ENCODE results near the gene DRAXIN. TPM values are rescaled to one million over a fixed set of nuclear protein-coding genes. Genes with fewer than 3 reads are reported as not detected.

The DRAXIN gene
- total RNA-seq, 2 experiments from 2014 or later, result 3.5 to 4.1 TPM

- peaks cover 11% of the 10 kb centered on the region for H3K27me3 Mint-ChIP-seq
- no peaks in the 10 kb centered on the region for H3K36me3 Mint-ChIP-seq
- no peak overlapping the region for H3K27ac Mint-ChIP-seq
- no peak for ATAC-seq (ENCODE audit: low read depth)
- POLR2A ChIA-PET, result interaction anchor here (0.6 to 1.9 kb wide), 3 partner anchors 11 to 1889 kb away, joined by 3 to 5 read pairs (median 4); no protein-coding TSS in a partner anchor
- no peak for DNase-seq
- no peak overlapping the region for H3K4me3 Mint-ChIP-seq
- H3K9me3 Mint-ChIP-seq, result no peaks in the 10 kb centered on the region
- H3K4me1 Mint-ChIP-seq, result no peaks in the 10 kb centered on the region
These were observed 17.2 kb downstream of the DRAXIN start for GRCh38 chr1:11708554-11709350.

DNA sequence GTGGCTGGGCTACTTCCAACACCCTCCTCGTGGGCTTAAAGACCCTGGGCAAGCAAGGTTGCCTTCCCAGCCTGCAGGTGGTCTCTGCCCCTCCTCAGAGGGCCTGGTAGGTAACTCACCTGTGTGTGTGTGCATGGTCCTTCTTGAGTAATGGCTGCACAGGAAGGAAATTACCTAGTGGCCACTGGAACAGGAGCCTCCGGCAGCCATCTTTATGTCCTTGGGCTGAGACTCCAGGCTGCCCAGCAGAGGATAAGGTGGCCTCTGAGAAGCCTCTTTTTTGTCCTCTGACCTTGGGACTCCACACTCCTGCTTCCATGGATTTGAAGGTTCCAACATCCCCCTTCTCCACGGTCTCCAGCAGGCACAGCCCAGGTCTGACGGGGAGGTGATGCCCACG lies 20.0 kb downstream of the DRAXIN start:
- H3K9me3 Mint-ChIP-seq, result no peaks in the 10 kb centered on the region
- no peak overlapping the region for H3K4me3 Mint-ChIP-seq
- H3K36me3 Mint-ChIP-seq, result no peaks in the 10 kb centered on the region
- ATAC-seq (ENCODE audit: low read depth), result no peak
- no peak overlapping the region for H3K27ac Mint-ChIP-seq
- peaks cover 4% of the 10 kb centered on the region for H3K27me3 Mint-ChIP-seq
- POLR2A ChIA-PET, result interaction anchor here (0.7 to 1.0 kb wide), 3 partner anchors 8 to 57 kb away, joined by 4 to 5 read pairs (median 4); partner anchors contain the start of genes FBXO2 and FBXO44
- no peak for DNase-seq
- no peaks in the 10 kb centered on the region for H3K4me1 Mint-ChIP-seq

DNA sequence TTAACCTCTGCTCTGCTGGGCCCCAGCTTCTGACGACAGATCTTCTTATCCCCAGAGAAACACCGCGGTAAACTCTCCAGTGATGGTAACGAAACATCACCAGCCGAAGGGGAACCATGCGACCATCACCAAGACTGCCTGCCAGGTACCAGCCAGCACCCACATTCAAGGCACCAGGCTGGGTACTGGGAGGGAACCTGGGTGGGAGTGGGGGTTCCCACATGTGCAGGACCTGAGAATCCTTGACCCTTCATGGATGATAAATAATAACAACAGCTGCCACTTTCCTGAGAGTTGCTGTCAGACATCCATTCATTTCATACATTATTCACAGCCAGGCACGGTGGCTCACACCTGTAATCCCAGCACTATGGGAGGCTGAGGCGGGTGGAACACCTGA lies 20.8 kb downstream of the DRAXIN start:
- Mint-ChIP-seq H3K27ac (no peak overlapping the region), H3K4me1 (no peaks in the 10 kb centered on the region), H3K9me3 (no peaks in the 10 kb centered on the region), H3K36me3 (no peaks in the 10 kb centered on the region), H3K4me3 (no peak overlapping the region), H3K27me3 (peaks cover 4% of the 10 kb centered on the region)
- ATAC-seq (ENCODE audit: low read depth), result no peak
- POLR2A ChIA-PET, result interaction anchor here (1.4 kb wide), 1 partner anchor 62 kb away, joined by 3 read pairs; no protein-coding TSS in a partner anchor
- no peak for DNase-seq

GRCh38 chr1:11713095-11713494 lies 21.6 kb downstream of the DRAXIN start:
- no peaks in the 10 kb centered on the region for H3K36me3 Mint-ChIP-seq
- no peaks in the 10 kb centered on the region for H3K9me3 Mint-ChIP-seq
- H3K27me3 Mint-ChIP-seq, result peaks cover 4% of the 10 kb centered on the region
- no peak for ATAC-seq (ENCODE audit: low read depth)
- no peak for DNase-seq
- no peak overlapping the region for H3K27ac Mint-ChIP-seq
- no peak overlapping the region for H3K4me3 Mint-ChIP-seq
- POLR2A ChIA-PET, result interaction anchor here (1.4 kb wide), 1 partner anchor 63 kb away, joined by 3 read pairs; no protein-coding TSS in a partner anchor
- no peaks in the 10 kb centered on the region for H3K4me1 Mint-ChIP-seq

DNA sequence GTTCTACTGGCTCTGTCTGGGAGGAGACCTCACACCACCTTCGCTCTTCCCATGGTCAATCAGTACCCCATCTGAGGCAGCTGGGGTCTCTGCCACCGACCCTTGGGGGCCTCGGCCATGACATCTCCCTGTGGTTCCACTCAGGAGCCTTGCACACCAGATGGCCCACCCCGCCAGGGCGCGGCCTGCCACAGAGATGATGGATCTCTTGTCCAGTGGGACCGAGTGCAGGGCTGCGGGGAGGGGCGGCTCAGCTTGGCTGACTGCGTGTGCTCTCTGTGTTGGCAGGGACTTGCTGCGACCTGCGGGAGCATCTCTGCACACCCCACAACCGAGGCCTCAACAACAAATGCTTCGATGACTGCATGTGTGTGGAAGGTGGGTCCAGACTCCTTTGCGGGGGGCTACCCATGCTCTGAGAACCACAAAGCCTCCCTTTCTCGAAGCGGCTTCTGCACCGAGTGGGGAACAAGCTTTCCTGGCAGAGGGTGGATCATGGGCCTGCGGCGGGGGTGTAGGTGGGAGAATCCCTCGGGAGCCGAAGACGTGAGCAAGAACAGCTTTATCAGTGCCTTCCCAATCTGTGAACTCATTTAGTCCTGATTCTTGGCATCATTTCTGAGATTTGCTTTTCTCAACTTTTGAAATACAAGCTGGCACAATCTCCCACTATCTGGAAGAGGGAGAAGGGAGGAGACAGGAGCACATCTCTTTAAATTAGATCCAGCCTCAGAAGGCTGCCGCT lies 23.5 kb downstream of the DRAXIN start:
- DNase-seq, result no peak
- POLR2A ChIA-PET, result interaction anchor here (1.6 to 2.1 kb wide), 2 partner anchors 51 to 193 kb away, joined by 3 to 14 read pairs; partner anchors contain the start of gene FBXO6
- H3K9me3 Mint-ChIP-seq, result no peaks in the 10 kb centered on the region
- H3K27me3 Mint-ChIP-seq, result peaks cover 4% of the 10 kb centered on the region
- no peak overlapping the region for H3K4me3 Mint-ChIP-seq
- H3K4me1 Mint-ChIP-seq, result peaks cover 11% of the 10 kb centered on the region
- no peak overlapping the region for H3K27ac Mint-ChIP-seq
- no peak for ATAC-seq (ENCODE audit: low read depth)
- no peaks in the 10 kb centered on the region for H3K36me3 Mint-ChIP-seq

DNA sequence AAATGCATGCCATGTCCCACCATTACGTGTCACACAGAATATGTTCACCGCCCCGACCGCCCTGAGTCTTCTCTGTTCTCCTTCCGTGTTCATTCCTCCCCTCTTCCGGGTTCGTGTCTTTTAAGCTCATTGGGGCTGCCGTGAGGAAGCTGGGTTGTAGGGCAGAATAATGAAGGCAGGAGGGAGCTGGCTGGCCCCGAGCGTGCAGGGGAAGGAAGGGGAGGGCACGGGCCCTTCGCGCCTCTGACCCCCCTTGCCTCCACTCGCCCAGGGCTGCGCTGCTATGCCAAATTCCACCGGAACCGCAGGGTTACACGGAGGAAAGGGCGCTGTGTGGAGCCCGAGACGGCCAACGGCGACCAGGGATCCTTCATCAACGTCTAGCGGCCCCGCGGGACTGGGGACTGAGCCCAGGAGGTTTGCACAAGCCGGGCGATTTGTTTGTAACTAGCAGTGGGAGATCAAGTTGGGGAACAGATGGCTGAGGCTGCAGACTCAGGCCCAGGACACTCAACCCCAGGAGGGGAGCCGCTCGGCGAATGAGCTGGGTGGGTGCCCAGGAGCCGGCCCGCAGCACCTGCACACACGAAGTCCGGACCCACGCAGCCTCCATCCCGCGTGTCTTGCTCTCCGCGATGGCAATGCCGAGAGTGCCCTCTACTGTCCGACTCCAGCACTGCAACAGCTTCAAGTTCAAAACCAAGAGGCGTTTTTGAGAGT lies 28.0 kb downstream of the DRAXIN start:
- Mint-ChIP-seq H3K4me1 (peaks cover 16% of the 10 kb centered on the region), H3K27me3 (no peaks in the 10 kb centered on the region), H3K27ac (peak overlapping the region; percentile 90), H3K36me3 (no peaks in the 10 kb centered on the region), H3K4me3 (peak overlapping the region; percentile 66), H3K9me3 (no peaks in the 10 kb centered on the region)
- DNase-seq (peak; percentile 88), ATAC-seq (ENCODE audit: low read depth) (peak; percentile 92)
- POLR2A ChIA-PET, result interaction anchor here (0.6 to 2.5 kb wide), 28 partner anchors 8 to 682 kb away, joined by 3 to 86 read pairs (median 5); partner anchors contain the start of genes AGTRAP, CLCN6, DRAXIN and FBXO2

GRCh38 chr1:11720033-11720376 lies 28.5 kb downstream of the DRAXIN start:
- Mint-ChIP-seq H3K27ac (peak overlapping the region; percentile 90), H3K4me1 (peaks cover 19% of the 10 kb centered on the region), H3K36me3 (no peaks in the 10 kb centered on the region), H3K27me3 (no peaks in the 10 kb centered on the region), H3K9me3 (no peaks in the 10 kb centered on the region), H3K4me3 (peak overlapping the region; percentile 66)
- POLR2A ChIA-PET, result interaction anchor here (1.0 to 2.5 kb wide), 24 partner anchors 9 to 683 kb away, joined by 3 to 86 read pairs (median 5); partner anchors contain the start of genes AGTRAP, CLCN6, DRAXIN and FBXO2
- no peak for ATAC-seq (ENCODE audit: low read depth)
- no peak for DNase-seq

- H3K4me1 Mint-ChIP-seq, result peaks cover 24% of the 10 kb centered on the region
- POLR2A ChIA-PET, result interaction anchor here (1.3 to 2.5 kb wide), 7 partner anchors 10 to 57 kb away, joined by 4 to 86 read pairs (median 16); partner anchors contain the start of genes AGTRAP, DRAXIN, FBXO6 and MAD2L2
- no peaks in the 10 kb centered on the region for H3K27me3 Mint-ChIP-seq
- H3K9me3 Mint-ChIP-seq, result no peaks in the 10 kb centered on the region
- no peak overlapping the region for H3K4me3 Mint-ChIP-seq
- DNase-seq (no peak), ATAC-seq (ENCODE audit: low read depth) (no peak)
- H3K36me3 Mint-ChIP-seq, result no peaks in the 10 kb centered on the region
- H3K27ac Mint-ChIP-seq, result no peak overlapping the region
These were observed 29.0 kb downstream of the DRAXIN start for GRCh38 chr1:11720525-11720924.

GRCh38 chr1:11721311-11721710 lies 29.8 kb downstream of the DRAXIN start:
- Mint-ChIP-seq H3K27me3 (no peaks in the 10 kb centered on the region), H3K4me3 (no peak overlapping the region), H3K4me1 (peaks cover 28% of the 10 kb centered on the region), H3K36me3 (no peaks in the 10 kb centered on the region), H3K9me3 (no peaks in the 10 kb centered on the region), H3K27ac (no peak overlapping the region)
- ATAC-seq (ENCODE audit: low read depth) (no peak), DNase-seq (no peak)
- POLR2A ChIA-PET, result interaction anchor here (1.1 to 2.5 kb wide), 2 partner anchors 15 to 57 kb away, joined by 3 to 86 read pairs; partner anchors contain the start of gene FBXO6

- no peak overlapping the region for H3K4me3 Mint-ChIP-seq
- no peaks in the 10 kb centered on the region for H3K36me3 Mint-ChIP-seq
- POLR2A ChIA-PET, result interaction anchor here (0.7 to 1.1 kb wide), 4 partner anchors 14 to 186 kb away, joined by 3 read pairs; partner anchors contain the start of gene FBXO6
- no peaks in the 10 kb centered on the region for H3K27me3 Mint-ChIP-seq
- ATAC-seq (ENCODE audit: low read depth) (no peak), DNase-seq (no peak)
- H3K4me1 Mint-ChIP-seq, result peaks cover 28% of the 10 kb centered on the region
- no peaks in the 10 kb centered on the region for H3K9me3 Mint-ChIP-seq
- no peak overlapping the region for H3K27ac Mint-ChIP-seq
These were observed 31.0 kb downstream of the DRAXIN start for GRCh38 chr1:11722538-11722937.

DNA sequence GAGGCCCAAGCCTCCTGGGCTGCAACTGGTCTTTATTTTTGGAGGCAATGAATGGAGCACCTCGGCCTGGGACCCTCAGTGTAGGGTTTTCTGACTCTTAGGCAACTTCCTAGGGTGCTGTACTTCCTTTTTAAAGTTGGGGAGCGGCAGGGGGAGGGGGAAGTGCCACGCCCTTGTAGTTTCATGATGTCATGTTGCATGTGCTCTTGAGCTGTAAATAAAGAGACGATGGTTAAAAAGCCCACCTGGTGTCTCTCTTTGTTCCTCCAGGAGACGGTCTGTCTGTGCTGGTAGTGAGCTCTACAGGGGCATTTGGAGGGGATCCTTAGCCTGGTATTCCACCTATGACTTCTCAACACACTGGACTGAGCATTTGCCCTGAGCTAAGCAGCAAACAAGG lies 34.1 kb downstream of the DRAXIN start:
- peak overlapping the region; percentile 20 for H3K27ac Mint-ChIP-seq
- no peaks in the 10 kb centered on the region for H3K27me3 Mint-ChIP-seq
- POLR2A ChIA-PET, result interaction anchor here (0.8 to 1.9 kb wide), 3 partner anchors 24 to 182 kb away, joined by 3 to 6 read pairs (median 3); partner anchors contain the start of gene FBXO6
- no peaks in the 10 kb centered on the region for H3K9me3 Mint-ChIP-seq
- no peak overlapping the region for H3K4me3 Mint-ChIP-seq
- DNase-seq (no peak), ATAC-seq (ENCODE audit: low read depth) (no peak)
- H3K36me3 Mint-ChIP-seq, result peaks cover 1% of the 10 kb centered on the region
- peaks cover 31% of the 10 kb centered on the region for H3K4me1 Mint-ChIP-seq

DNA sequence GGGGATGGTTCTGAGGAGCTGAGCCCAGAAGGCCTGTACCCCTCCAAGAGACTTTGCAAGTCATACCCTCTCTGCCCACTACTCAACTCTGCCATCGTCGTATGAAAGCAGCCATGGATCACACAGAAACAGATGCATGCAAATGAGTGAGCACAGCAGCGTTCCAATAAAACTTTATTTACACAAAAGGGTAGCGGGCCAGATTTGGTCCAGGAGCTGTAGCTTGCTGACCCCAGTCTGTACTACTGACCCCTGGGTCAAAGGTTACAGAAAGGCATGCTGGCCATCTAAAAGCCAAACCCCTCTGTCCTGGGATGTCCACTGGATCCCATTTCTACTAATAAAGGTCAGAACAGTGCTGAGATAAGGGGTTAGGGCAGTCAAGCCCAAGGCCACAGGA lies 35.6 kb downstream of the DRAXIN start:
- Mint-ChIP-seq H3K27ac (no peak overlapping the region), H3K4me1 (peaks cover 42% of the 10 kb centered on the region), H3K36me3 (peaks cover 1% of the 10 kb centered on the region), H3K9me3 (no peaks in the 10 kb centered on the region), H3K27me3 (no peaks in the 10 kb centered on the region), H3K4me3 (no peak overlapping the region)
- DNase-seq (no peak), ATAC-seq (ENCODE audit: low read depth) (no peak)
- POLR2A ChIA-PET, result no interaction called here
